CD4-positive, alpha-beta T cell treated with Interleukin-10 for 1 hour (primary cell): ENCODE data around the gene KIF2A.

Experiments used
- DNase-seq: peaks from one replicate; pipeline ENCODE4 v3.0.0-alpha.2; 2020

KIF2A gene

GRCh38 chr5:62305715-62306322, at the start of gene KIF2A:
Gene KIF2A, plus strand, starts transcription at chr5:62306206. Its CDS starts 267 bp downstream, at chr5:62306473.
- peak; percentile 94 for DNase-seq

GRCh38 chr5:62257020-62257367, 49.0 kb upstream of the KIF2A start:
- no peak for DNase-seq

GRCh38 chr5:62258654-62259053, 47.4 kb upstream of the KIF2A start:
- no peak for DNase-seq

GRCh38 chr5:62259699-62260250, 46.2 kb upstream of the KIF2A start:
- DNase-seq, result no peak

GRCh38 chr5:62260513-62260912, 45.5 kb upstream of the KIF2A start:
- no peak for DNase-seq

GRCh38 chr5:62263401-62263800, 42.6 kb upstream of the KIF2A start:
- no peak for DNase-seq

GRCh38 chr5:62265648-62266112, 40.3 kb upstream of the KIF2A start:
- no peak for DNase-seq

GRCh38 chr5:62266573-62266972, 39.4 kb upstream of the KIF2A start:
- no peak for DNase-seq

- no peak for DNase-seq
Observed at GRCh38 chr5:62268234-62268633, 37.8 kb upstream of the KIF2A start.

GRCh38 chr5:62268792-62269191, 37.2 kb upstream of the KIF2A start:
- DNase-seq, result no peak

- no peak for DNase-seq
Observed at GRCh38 chr5:62271370-62271769, 34.6 kb upstream of the KIF2A start.

GRCh38 chr5:62271870-62272269, 34.1 kb upstream of the KIF2A start:
- no peak for DNase-seq

GRCh38 chr5:62273687-62274086, 32.3 kb upstream of the KIF2A start:
- no peak for DNase-seq

- no peak for DNase-seq
Observed at GRCh38 chr5:62275581-62275980, 30.4 kb upstream of the KIF2A start.

GRCh38 chr5:62281411-62281810, 24.6 kb upstream of the KIF2A start:
- no peak for DNase-seq

- no peak for DNase-seq
Observed at GRCh38 chr5:62282064-62282463, 23.9 kb upstream of the KIF2A start.

- DNase-seq, result no peak
Observed at GRCh38 chr5:62283005-62283404, 23.0 kb upstream of the KIF2A start.

- no peak for DNase-seq
Observed at GRCh38 chr5:62283861-62284260, 22.1 kb upstream of the KIF2A start.

GRCh38 chr5:62284946-62285891, 20.8 kb upstream of the KIF2A start:
- no peak for DNase-seq

- no peak for DNase-seq
Observed at GRCh38 chr5:62286834-62287233, 19.2 kb upstream of the KIF2A start.

- DNase-seq, result no peak
Observed at GRCh38 chr5:62287237-62287636, 18.8 kb upstream of the KIF2A start.

- DNase-seq, result no peak
Observed at GRCh38 chr5:62288118-62288517, 17.9 kb upstream of the KIF2A start.

- DNase-seq, result no peak
Observed at GRCh38 chr5:62289813-62290212, 16.2 kb upstream of the KIF2A start.

- DNase-seq, result peak; percentile 78
Observed at GRCh38 chr5:62291829-62292228, 14.2 kb upstream of the KIF2A start.
